Aorta (tissue), 5 donors: ENCODE results near the gene SERPINB1. TPM values are rescaled to one million over a fixed set of nuclear protein-coding genes. Genes with fewer than 3 reads are reported as not detected.

Source experiments
- ATAC-seq: fragments of 200-7000 bp; cut with Tn5 transposase; one replicate; pipeline ENCODE4 v1.9.1; 2022; ENCODE audit warnings: moderate library complexity; ENCODE audit not compliant: low FRiP score
- DNase-seq, 2 donors: peaks; one replicate each; pipeline ENCODE4 v3.0.0-alpha.2; 2020
- H3K27ac ChIP-seq, 2 donors: one replicate each; pipeline ENCODE4 v1.5.1; 2013; ENCODE audit warnings: low read length in 2 of 2, mild to moderate bottlenecking in 2 of 2, moderate library complexity in 2 of 2, control low read depth in 1 of 2, inconsistent platforms in 1 of 2, low read depth in 1 of 2
- H3K27me3 ChIP-seq, 2 donors: one replicate each; pipeline ENCODE4 v1.6.1; 2013; ENCODE audit warnings: control low read depth in 1 of 2, low read length in 1 of 2, mild to moderate bottlenecking in 1 of 2, moderate library complexity in 1 of 2; ENCODE audit not compliant: insufficient read depth in 2 of 2, control insufficient read depth in 1 of 2
- H3K36me3 ChIP-seq, 2 donors: one replicate each; pipeline ENCODE4 v1.6.1; 2013; ENCODE audit warnings: control low read depth in 1 of 2, low read length in 1 of 2, mild to moderate bottlenecking in 1 of 2; ENCODE audit not compliant: insufficient read depth in 2 of 2, control insufficient read depth in 1 of 2
- H3K4me1 ChIP-seq, 2 donors: one replicate each; pipeline ENCODE4 v1.6.1; 2013; ENCODE audit warnings: low read length in 2 of 2, control low read depth in 1 of 2, mild to moderate bottlenecking in 1 of 2, moderate library complexity in 1 of 2; ENCODE audit not compliant: insufficient read depth in 2 of 2, control insufficient read depth in 1 of 2
- H3K4me3 ChIP-seq, 2 donors: one replicate each; pipeline ENCODE4 v1.5.1; 2013; ENCODE audit warnings: low read length in 2 of 2, control low read depth in 1 of 2, mild to moderate bottlenecking in 1 of 2
- H3K9me3 ChIP-seq: one replicate; pipeline ENCODE4 v1.6.1; 2013; ENCODE audit warnings: mild to moderate bottlenecking, low read length; ENCODE audit not compliant: control insufficient read depth
- WGBS, 2 donors: extraction: QIAGEN DNeasy Blood & Tissue Kit; methylation state at CpG; one replicate each; pipeline ENCODE4 v1.1.7; 2013; 5-methylcytosine and 5-hydroxymethylcytosine counted together
- intact Hi-C, 2 donors: fragments of 100-400 bp; cut with DNase I; formaldehyde crosslinking; loops; one replicate each; pipeline versions ENCODE4 v1.14.2 to v1.15.0; 2022
- polyA plus RNA-seq, 2 donors: library from polyadenylated mRNA; stranded (reverse); fragments of 200-250 nt; gene quantifications; one replicate each; pipeline ENCODE4 v1.2.3, GENCODE V29; 2013
- total RNA-seq, 2 donors: library from RNA; stranded (reverse); fragmentation: NEBNext Ultra II Directional; extraction: Animal tissue kit (Norgen Biotek cat#: 25700); gene quantifications; one replicate each; pipeline ENCODE4 v1.2.1, GENCODE V29; 2021
- donor health status: healthy with polysubstance abuse.
- donor health status: Bipolar disorder and iron deficiency.
- donor health status: DM: no; HTN: no; CAD: no.
- donor health status: DM: no; HTN: no; CAD: no.
- donor health status: DM: yes; HTN: yes; CAD: no.

Gene SERPINB1
- total and polyA plus RNA-seq, 4 donors = 30.2 to 59.5 (median 44.7) TPM

GRCh38 chr6:2877057-2877882 lies 35.6 kb upstream of the SERPINB1 start:
- Histone ChIP-seq H3K4me3 (no peak overlapping the region), H3K36me3 (no peaks in the 10 kb centered on the region), H3K27ac (no peak overlapping the region), H3K27me3 (no peaks in the 10 kb centered on the region), H3K9me3 (no peaks in the 10 kb centered on the region), H3K4me1 (no peaks in the 10 kb centered on the region)
- DNase-seq = no peak
- no peak for ATAC-seq
- intact Hi-C loops = no loop called here
- WGBS, 2 donors = 86 to 89% methylated on average over 13 of the region's 13 CpGs

GRCh38 chr6:2876210-2877056 lies 34.8 kb upstream of the SERPINB1 start:
- intact Hi-C loops = no loop called here
- H3K9me3 ChIP-seq = no peaks in the 10 kb centered on the region
- H3K4me1 ChIP-seq = no peaks in the 10 kb centered on the region
- ATAC-seq (peak; percentile 84), DNase-seq (peak in 1 of 2 donors; percentile 84)
- H3K4me3 ChIP-seq = peak overlapping the region; percentile 40 to 59
- 17 to 21% methylated on average over 21 to 25 of the region's 25 CpGs for WGBS, 2 donors
- peak overlapping the region in 1 of 2 donors; percentile 36 for H3K27ac ChIP-seq
- no peaks in the 10 kb centered on the region for H3K27me3 ChIP-seq
- H3K36me3 ChIP-seq = no peaks in the 10 kb centered on the region

- ATAC-seq (peak; percentile 67), DNase-seq (peak; percentile 74 to 84)
- Histone ChIP-seq H3K36me3 (no peaks in the 10 kb centered on the region), H3K4me1 (no peaks in the 10 kb centered on the region), H3K27me3 (no peaks in the 10 kb centered on the region), H3K4me3 (peak overlapping the region; percentile 40 to 59), H3K27ac (no peak overlapping the region), H3K9me3 (no peaks in the 10 kb centered on the region)
- intact Hi-C loops = no loop called here
- WGBS, 2 donors = 0 to 1% methylated on average over 67 to 73 of the region's 73 CpGs
Measured at GRCh38 chr6:2875359-2876191, 33.9 kb upstream of the SERPINB1 start.

GRCh38 chr6:2873643-2874042 lies 32.0 kb upstream of the SERPINB1 start:
- Histone ChIP-seq H3K9me3 (no peaks in the 10 kb centered on the region), H3K4me1 (no peaks in the 10 kb centered on the region), H3K4me3 (no peak overlapping the region), H3K27me3 (no peaks in the 10 kb centered on the region), H3K27ac (no peak overlapping the region), H3K36me3 (no peaks in the 10 kb centered on the region)
- 97% methylated on average over 8 of the region's 8 CpGs for WGBS, 2 donors
- no peak for ATAC-seq
- no peak for DNase-seq
- intact Hi-C loops = no loop called here

- no peak overlapping the region for H3K4me3 ChIP-seq
- ATAC-seq = no peak
- no peaks in the 10 kb centered on the region for H3K27me3 ChIP-seq
- 67 to 79% methylated on average over 7 of the region's 7 CpGs for WGBS, 2 donors
- H3K9me3 ChIP-seq = no peaks in the 10 kb centered on the region
- H3K27ac ChIP-seq = no peak overlapping the region
- intact Hi-C loops = no loop called here
- no peaks in the 10 kb centered on the region for H3K36me3 ChIP-seq
- DNase-seq = no peak
- H3K4me1 ChIP-seq = no peaks in the 10 kb centered on the region
Measured at GRCh38 chr6:2872423-2873358, 31.0 kb upstream of the SERPINB1 start.

GRCh38 chr6:2871953-2872352 lies 30.3 kb upstream of the SERPINB1 start:
- no peak overlapping the region for H3K27ac ChIP-seq
- no peaks in the 10 kb centered on the region for H3K27me3 ChIP-seq
- no peaks in the 10 kb centered on the region for H3K9me3 ChIP-seq
- ATAC-seq = no peak
- no peak overlapping the region for H3K4me3 ChIP-seq
- no peak for DNase-seq
- no peaks in the 10 kb centered on the region for H3K4me1 ChIP-seq
- 91 to 93% methylated on average over 2 of the region's 2 CpGs for whole genome bisulfite sequencing, 2 donors
- H3K36me3 ChIP-seq = no peaks in the 10 kb centered on the region
- intact Hi-C loops = no loop called here

GRCh38 chr6:2871102-2871501 lies 29.4 kb upstream of the SERPINB1 start:
- Histone ChIP-seq H3K27me3 (no peaks in the 10 kb centered on the region), H3K36me3 (no peaks in the 10 kb centered on the region), H3K27ac (no peak overlapping the region), H3K4me3 (no peak overlapping the region), H3K4me1 (no peaks in the 10 kb centered on the region), H3K9me3 (no peaks in the 10 kb centered on the region)
- ATAC-seq (no peak), DNase-seq (no peak)
- 91 to 92% methylated on average over 2 of the region's 2 CpGs for WGBS, 2 donors
- intact Hi-C loops = no loop called here
